HepG2 (cell line): ENCODE data around the gene RILPL1. TPM values are rescaled to one million over a fixed set of nuclear protein-coding genes. Genes with fewer than 3 reads are reported as not detected.

Experiments
- ARID3A ChIP-seq: IDR thresholded peaks from 2 replicates; pipeline ENCODE4 v1.6.1; 2012; ENCODE audit warnings: low read depth, low read length, improper control_type of control experiment
- DBP ChIP-seq: sonication (generic); formaldehyde crosslinking; IDR thresholded peaks from 2 replicates; pipeline ENCODE4 v1.4.0; 2020; ENCODE audit warnings: missing genetic modification reagents; ENCODE audit errors: not compliant biosample characterization
- DRAP1 ChIP-seq: IDR thresholded peaks from 2 replicates; pipeline ENCODE4 v1.6.1; 2016; ENCODE audit warnings: missing genetic modification reagents, missing compliant biosample characterization
- FOXO4 ChIP-seq: sonication (generic); formaldehyde crosslinking; conservative IDR thresholded peaks from 2 replicates; pipeline ENCODE4 v1.8.1; 2023; ENCODE audit warnings: missing genetic modification reagents
- IRX3 ChIP-seq: sonication (generic); formaldehyde crosslinking; IDR thresholded peaks from 2 replicates; pipeline ENCODE4 v1.8.1; 2023; ENCODE audit warnings: mild to moderate bottlenecking, low read depth, missing genetic modification reagents, borderline replicate concordance
- KDM1A ChIP-seq: IDR thresholded peaks from 2 replicates; pipeline ENCODE4 v1.6.1; 2016; ENCODE audit warnings: missing compliant biosample characterization
- MEIS1 ChIP-seq: sonication (generic); formaldehyde crosslinking; IDR thresholded peaks from 2 replicates; pipeline ENCODE4 v1.9.0; 2021; ENCODE audit warnings: mild to moderate bottlenecking, missing genetic modification reagents, moderate library complexity, borderline replicate concordance
- NFE2 ChIP-seq: sonication (generic); formaldehyde crosslinking; IDR thresholded peaks from 2 replicates; pipeline ENCODE4 v1.4.0; 2020; ENCODE audit warnings: missing genetic modification reagents
- PHB2 ChIP-seq: fragments of 450-650 bp; IDR thresholded peaks from 2 replicates; pipeline ENCODE4 v1.6.1; 2018; ENCODE audit not compliant: partially characterized antibody
- PPARG ChIP-seq: conservative IDR thresholded peaks from 2 replicates; pipeline ENCODE4 v1.6.1; 2016; ENCODE audit warnings: missing biosample characterization, missing genetic modification reagents
- RORA ChIP-seq: sonication (generic); formaldehyde crosslinking; IDR thresholded peaks from 2 replicates; pipeline ENCODE4 v1.5.0; 2020; ENCODE audit warnings: mild to moderate bottlenecking, missing genetic modification reagents, moderate library complexity
- YEATS2 ChIP-seq: sonication (generic); formaldehyde crosslinking; IDR thresholded peaks from 2 replicates; pipeline ENCODE4 v1.4.0; 2020; ENCODE audit warnings: missing genetic modification reagents, borderline replicate concordance
- ZBTB46 ChIP-seq: sonication (generic); formaldehyde crosslinking; IDR thresholded peaks from 2 replicates; pipeline ENCODE4 v1.4.0; 2020; ENCODE audit warnings: mild to moderate bottlenecking, missing genetic modification reagents, borderline replicate concordance
- ZBTB7A ChIP-seq: sonication (generic); formaldehyde crosslinking; IDR thresholded peaks from 2 replicates; pipeline ENCODE4 v1.8.0; 2022; ENCODE audit warnings: mild to moderate bottlenecking, missing genetic modification reagents
- ZMYM2 ChIP-seq: sonication (generic); formaldehyde crosslinking; IDR thresholded peaks from 2 replicates; pipeline ENCODE4 v1.8.0; 2022; ENCODE audit warnings: mild to moderate bottlenecking, missing genetic modification reagents
- ZNF20 ChIP-seq: sonication (generic); formaldehyde crosslinking; IDR thresholded peaks from 2 replicates; pipeline ENCODE4 v1.4.0; 2020; ENCODE audit warnings: mild to moderate bottlenecking, moderate library complexity, missing genetic modification reagents
- ZNF256 ChIP-seq: sonication (generic); formaldehyde crosslinking; conservative IDR thresholded peaks from 2 replicates; pipeline ENCODE4 v1.4.0; 2020; ENCODE audit warnings: missing genetic modification reagents
- ZNF34 ChIP-seq: sonication (generic); formaldehyde crosslinking; IDR thresholded peaks from 2 replicates; pipeline ENCODE4 v1.4.0; 2020; ENCODE audit warnings: mild to moderate bottlenecking, missing genetic modification reagents, borderline replicate concordance
- ZNF432 ChIP-seq: sonication (generic); formaldehyde crosslinking; IDR thresholded peaks from 2 replicates; pipeline ENCODE4 v1.5.0; 2020; ENCODE audit warnings: missing genetic modification reagents, mild to moderate bottlenecking, borderline replicate concordance
- ZNF605 ChIP-seq: sonication (generic); formaldehyde crosslinking; IDR thresholded peaks from 2 replicates; pipeline ENCODE4 v1.8.0; 2022; ENCODE audit warnings: mild to moderate bottlenecking, missing genetic modification reagents
- ZNF737 ChIP-seq: sonication (generic); formaldehyde crosslinking; IDR thresholded peaks from 2 replicates; pipeline ENCODE4 v1.5.0; 2020; ENCODE audit warnings: missing genetic modification reagents, mild to moderate bottlenecking, borderline replicate concordance
- polyA plus RNA-seq, 8 experiments: library from polyadenylated mRNA; depleted of rRNA in 3 of 8; stranded (reverse) in 7 of 8; unstranded in 1 of 8; fragments of >200 nt; fragmentation: Illumina TruSeq in 4 of 8; extraction: Trizol in 4 of 8; gene quantifications; 2 replicates each; pipeline versions ENCODE4 v1.2.1 to v1.2.3, GENCODE V29; 2011 to 2016; ENCODE audit warnings: low read depth in 4 of 8, missing spikeins in 1 of 8, mixed read lengths in 1 of 8; ENCODE audit not compliant: insufficient read depth in 1 of 8
- total RNA-seq, 5 experiments: library from RNA; depleted of rRNA; stranded (reverse); fragments of >200 nt; fragmentation: Illumina TruSeq; extraction: Trizol; gene quantifications; 2 replicates each; pipeline ENCODE4 v1.2.3, GENCODE V29; 2016; ENCODE audit warnings: low read depth in 1 of 5

Gene RILPL1
- total and polyA plus RNA-seq, 2 of the 13 experiments (the other 11 are each of a cell fraction or from before 2014, with no cell fraction given): 5.8 to 28.4 TPM

GRCh38 chr12:123457980-123458779 is 75.3 kb downstream of the RILPL1 start, which contains the start of gene SNRNP35 (continued):
- TF ChIP-seq ZNF432: no peak
- TF ChIP-seq IRX3 (CRISPR knock-in tag): no peak
- no peak for TF ChIP-seq ZBTB46 (CRISPR knock-in tag)
- no peak for TF ChIP-seq PHB2
- TF ChIP-seq NFE2 (CRISPR knock-in tag): no peak
- peak; percentile 69; the same call in 1 of the 2 replicates for TF ChIP-seq YEATS2
- TF ChIP-seq ZBTB7A (CRISPR knock-in tag): peak; percentile 76; the same call in 1 of the 2 replicates
- no peak for TF ChIP-seq RORA (CRISPR knock-in tag)
- no peak for TF ChIP-seq ZNF737
- TF ChIP-seq MEIS1 (CRISPR knock-in tag): no peak
- 0 out of 2 replicates have a peak, but pooled peaks have one; percentile 30 for TF ChIP-seq FOXO4 (CRISPR knock-in tag)
- TF ChIP-seq ZNF605 (CRISPR knock-in tag): peak; percentile 88; the same call in 1 of the 2 replicates
- TF ChIP-seq ARID3A: no peak
- peak; percentile 62; the same call in 1 of the 2 replicates for TF ChIP-seq ZMYM2 (CRISPR knock-in tag)
- TF ChIP-seq DRAP1 (CRISPR knock-in tag): peak; percentile 10; the same call in 1 of the 2 replicates
- peak; percentile 24; the same call in 1 of the 2 replicates for TF ChIP-seq KDM1A (CRISPR knock-in tag)
- no peak for TF ChIP-seq DBP
- 0 out of 2 replicates have a peak, but pooled peaks have one; percentile 56 for TF ChIP-seq ZNF256
- no peak for TF ChIP-seq ZNF20 (CRISPR knock-in tag)
- 0 out of 2 replicates have a peak, but pooled peaks have one; percentile 24 for TF ChIP-seq PPARG
- no peak for TF ChIP-seq ZNF34
